ENCODE measurements around the gene G6PC1.
"Not testable (repeated sequence)": the region's sequence is repeated elsewhere in the genome, so short reads cannot be mapped to it uniquely, and the experiment has no call there.

G6PC1 gene

GRCh38 chr17:42900460-42901331, at the start of gene G6PC1:
G6PC1 (plus strand) TSS chr17:42900799; CDS start chr17:42900877, 78 bp downstream.
- DNase-seq: no peak

DNA sequence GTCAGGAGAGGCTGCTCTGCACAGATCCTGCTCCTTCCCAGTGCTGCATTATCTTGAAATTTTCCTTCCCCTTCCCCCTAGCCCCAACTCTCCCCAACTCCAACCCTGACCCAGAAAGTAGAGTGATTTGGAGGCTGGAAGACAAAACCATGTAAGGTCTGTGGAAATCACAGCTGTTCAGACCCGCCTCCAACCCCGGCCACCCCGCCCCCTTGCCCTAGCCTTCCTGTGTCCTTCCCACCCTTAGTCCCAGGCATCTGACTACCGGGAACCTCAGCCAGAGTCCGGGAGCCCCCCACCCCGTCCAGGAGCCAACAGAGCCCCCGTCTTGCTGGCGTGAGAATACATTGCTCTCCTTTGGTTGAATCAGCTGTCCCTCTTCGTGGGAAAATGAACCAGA, 49.6 kb upstream of the G6PC1 start, which contains the start of gene AOC3:
TSS of gene AOC3 (plus strand) at position 246 of the 400 bp plus-strand sequence. CDS start at position 391, 145 bp downstream.
- peak; percentile 60 for DNase-seq

DNA sequence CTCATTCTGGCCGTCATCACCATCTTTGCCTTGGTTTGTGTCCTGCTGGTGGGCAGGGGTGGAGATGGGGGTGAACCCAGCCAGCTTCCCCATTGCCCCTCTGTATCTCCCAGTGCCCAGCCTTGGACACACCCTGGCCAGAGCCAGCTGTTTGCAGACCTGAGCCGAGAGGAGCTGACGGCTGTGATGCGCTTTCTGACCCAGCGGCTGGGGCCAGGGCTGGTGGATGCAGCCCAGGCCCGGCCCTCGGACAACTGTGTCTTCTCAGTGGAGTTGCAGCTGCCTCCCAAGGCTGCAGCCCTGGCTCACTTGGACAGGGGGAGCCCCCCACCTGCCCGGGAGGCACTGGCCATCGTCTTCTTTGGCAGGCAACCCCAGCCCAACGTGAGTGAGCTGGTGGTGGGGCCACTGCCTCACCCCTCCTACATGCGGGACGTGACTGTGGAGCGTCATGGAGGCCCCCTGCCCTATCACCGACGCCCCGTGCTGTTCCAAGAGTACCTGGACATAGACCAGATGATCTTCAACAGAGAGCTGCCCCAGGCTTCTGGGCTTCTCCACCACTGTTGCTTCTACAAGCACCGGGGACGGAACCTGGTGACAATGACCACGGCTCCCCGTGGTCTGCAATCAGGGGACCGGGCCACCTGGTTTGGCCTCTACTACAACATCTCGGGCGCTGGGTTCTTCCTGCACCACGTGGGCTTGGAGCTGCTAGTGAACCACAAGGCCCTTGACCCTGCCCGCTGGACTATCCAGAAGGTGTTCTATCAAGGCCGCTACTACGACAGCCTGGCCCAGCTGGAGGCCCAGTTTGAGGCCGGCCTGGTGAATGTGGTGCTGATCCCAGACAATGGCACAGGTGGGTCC, 49.0 kb upstream of the G6PC1 start:
- DNase-seq: not testable (repeated sequence)

- DNase-seq: no peak
Measured at GRCh38 chr17:42852351-42852750, 48.2 kb upstream of the G6PC1 start.

GRCh38 chr17:42853004-42853403, 47.6 kb upstream of the G6PC1 start:
- DNase-seq: no peak

DNA sequence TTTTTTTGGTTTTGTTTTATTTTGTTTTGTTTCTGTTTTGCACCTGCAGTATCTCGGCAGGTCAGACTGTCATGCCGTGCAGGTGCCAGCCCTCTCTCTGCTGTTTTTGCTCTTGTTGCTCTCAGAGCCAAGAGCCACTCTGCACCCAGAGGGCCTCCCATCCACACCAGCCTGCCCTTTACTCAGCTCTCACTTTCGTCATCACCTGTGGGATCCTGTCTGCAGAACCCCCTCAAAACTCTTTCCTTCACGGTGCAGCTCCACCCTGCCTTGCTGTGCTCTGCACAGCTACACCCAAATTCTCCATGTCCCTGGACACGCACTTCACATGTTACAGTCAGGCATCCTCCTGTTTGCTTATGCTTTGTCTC, 47.0 kb upstream of the G6PC1 start:
- no peak for DNase-seq

- no peak for DNase-seq
Measured at GRCh38 chr17:42853968-42854790, 46.4 kb upstream of the G6PC1 start.

DNA sequence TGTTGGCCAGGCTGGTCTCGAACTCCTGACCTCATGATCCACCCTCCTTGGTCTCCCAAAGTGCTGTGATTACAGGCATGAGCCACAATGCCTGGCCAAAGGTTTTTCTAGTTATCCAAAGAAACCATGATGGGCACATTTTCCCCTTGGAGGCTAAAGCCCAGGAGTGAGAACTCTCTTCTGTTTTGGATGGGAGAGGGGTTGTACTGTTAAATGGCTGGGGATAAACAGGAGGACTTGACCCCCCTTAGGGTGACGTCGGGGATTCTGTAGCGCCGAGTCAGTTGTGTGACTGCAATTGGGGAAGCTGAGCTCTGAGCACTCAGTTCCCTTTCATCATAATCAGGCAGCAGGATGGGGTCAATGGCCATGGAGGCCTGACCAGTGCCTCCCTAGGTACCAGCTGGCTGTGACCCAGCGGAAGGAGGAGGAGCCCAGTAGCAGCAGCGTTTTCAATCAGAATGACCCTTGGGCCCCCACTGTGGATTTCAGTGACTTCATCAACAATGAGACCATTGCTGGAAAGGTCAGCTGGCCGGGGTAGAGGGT, 45.5 kb upstream of the G6PC1 start:
- no peak for DNase-seq

- DNase-seq: not testable (repeated sequence)
Measured at GRCh38 chr17:42856093-42856492, 44.5 kb upstream of the G6PC1 start.

DNA sequence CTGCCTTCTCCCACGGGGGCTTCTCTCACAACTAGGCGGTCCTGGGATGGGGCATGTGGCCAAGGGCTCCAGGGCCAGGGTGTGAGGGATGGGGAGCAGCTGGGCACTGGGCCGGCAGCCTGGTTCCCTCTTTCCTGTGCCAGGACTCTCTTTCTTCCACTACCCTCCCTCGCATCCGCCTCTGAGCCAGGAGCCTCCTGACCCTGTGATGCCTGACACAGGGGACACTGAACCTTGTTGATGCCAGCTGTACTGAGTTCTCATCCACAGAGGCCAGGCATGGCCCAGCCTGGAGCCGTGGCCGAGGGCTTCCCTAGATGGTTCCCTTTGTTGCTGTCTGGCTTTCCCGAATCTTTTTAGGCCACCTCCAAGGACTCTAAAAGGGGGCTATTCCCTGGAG, 44.1 kb upstream of the G6PC1 start:
- DNase-seq: not testable (repeated sequence)

GRCh38 chr17:42857389-42857788, 43.2 kb upstream of the G6PC1 start:
- no peak for DNase-seq

- no peak for DNase-seq
Measured at GRCh38 chr17:42865638-42866094, 34.9 kb upstream of the G6PC1 start.

DNA sequence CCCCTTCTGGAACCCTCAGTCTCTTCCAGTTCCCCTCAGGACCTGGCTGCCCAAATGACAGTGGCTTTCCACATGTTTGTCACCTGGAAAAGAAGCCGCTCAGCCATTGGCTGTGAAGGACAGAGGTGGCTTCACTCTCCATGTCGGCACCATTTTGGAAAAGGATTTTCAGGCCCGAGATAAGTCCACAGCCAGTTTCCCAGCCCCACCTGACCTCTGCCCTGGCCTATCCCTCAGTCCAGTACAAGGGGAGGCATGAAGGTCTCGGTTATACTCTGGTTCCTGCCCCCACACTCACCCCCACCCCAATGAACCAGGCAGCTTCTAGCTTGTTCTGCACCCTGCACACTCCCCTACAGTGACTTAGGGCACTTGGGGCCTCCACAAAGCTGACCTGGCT, 34.4 kb upstream of the G6PC1 start:
- no peak for DNase-seq

DNA sequence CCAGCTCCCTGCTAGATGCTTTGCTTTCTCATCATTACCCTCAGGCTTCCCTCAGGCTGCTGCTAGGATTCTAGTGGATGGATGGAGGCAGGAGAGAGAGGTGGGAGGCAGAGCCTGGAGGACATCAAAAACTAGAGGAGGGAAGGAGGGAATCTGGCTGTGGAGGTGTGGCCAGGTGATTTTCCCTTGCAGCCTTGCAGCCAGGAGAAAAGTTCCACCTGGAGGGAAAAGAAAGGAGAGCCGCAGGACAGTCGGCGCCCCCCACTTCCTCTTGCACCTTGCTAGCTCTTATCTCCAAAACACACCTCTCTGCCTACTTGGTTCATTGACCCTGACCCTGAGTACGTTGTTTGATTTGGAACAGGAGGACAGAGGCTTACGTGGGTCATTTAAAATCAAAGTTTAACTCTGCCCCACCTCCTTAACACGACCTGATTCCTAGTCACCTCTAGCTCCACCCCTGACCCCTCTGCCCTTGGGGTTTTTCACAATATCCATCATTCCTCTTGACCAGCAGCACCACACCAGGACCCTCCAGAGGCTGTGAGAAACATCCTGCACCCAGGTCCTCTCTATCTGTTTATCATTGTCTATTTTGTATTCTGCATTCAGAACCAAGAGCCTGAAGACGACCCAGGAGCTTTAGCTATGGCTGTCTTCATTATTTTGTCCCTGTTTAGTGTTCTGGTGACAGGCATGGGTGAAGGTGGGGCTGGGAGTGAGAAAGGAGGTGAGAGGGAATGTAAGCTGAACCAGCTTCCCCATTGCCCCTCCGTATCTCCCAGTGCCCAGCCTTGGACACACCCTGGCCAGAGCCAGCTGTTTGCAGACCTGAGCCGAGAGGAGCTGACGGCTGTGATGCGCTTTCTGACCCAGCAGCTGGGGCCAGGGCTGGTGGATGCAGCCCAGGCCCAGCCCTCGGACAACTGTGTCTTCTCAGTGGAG, 33.7 kb upstream of the G6PC1 start:
- no peak for DNase-seq

DNA sequence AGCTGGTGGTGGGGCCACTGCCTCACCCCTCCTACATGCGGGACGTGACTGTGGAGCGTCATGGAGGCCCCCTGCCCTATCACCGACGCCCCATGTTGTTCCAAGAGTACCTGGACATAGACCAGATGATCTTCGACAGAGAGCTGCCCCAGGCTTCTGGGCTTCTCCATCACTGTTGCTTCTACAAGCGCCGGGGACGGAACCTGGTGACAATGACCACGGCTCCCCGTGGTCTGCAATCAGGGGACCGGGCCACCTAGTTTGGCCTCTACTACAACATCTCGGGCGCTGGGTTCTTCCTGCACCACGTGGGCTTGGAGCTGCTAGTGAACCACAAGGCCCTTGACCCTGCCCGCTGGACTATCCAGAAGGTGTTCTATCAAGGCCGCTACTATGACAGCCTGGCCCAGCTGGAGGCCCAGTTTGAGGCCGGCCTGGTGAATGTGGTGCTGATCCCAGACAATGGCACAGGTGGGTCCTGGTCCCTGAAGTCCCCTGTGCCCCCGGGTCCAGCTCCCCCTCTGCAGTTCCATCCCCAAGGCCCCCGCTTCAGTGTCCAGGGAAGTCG, 32.8 kb upstream of the G6PC1 start:
- not testable (repeated sequence) for DNase-seq

GRCh38 chr17:42868338-42868737, 32.3 kb upstream of the G6PC1 start:
- DNase-seq: no peak

GRCh38 chr17:42871647-42872046, 29.0 kb upstream of the G6PC1 start:
- DNase-seq: no peak

GRCh38 chr17:42872251-42872965, 28.2 kb upstream of the G6PC1 start:
- DNase-seq: no peak

DNA sequence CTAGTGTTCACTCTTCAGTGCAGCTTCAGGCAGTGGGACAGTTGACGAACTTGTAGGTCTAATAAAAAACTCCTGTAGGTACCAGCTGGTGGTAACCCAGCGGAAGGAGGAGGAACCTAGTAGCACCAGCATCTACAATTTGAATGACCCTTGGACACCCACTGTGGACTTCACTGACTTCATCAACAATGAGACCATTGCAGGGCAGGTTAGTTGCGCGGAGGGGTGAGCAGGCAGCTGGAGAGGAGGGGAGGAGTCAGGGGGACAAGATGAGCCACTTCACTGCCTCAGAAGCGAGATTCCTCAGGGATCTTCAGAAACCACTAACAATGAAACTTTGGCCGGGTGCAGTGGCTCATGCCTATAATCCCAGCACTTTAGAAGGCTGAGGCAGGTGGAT, 27.3 kb upstream of the G6PC1 start:
- no peak for DNase-seq

Measured in islet precursor cell (in vitro differentiated cells).